ENCODE measurements around the gene PSTPIP2.

DNA sequence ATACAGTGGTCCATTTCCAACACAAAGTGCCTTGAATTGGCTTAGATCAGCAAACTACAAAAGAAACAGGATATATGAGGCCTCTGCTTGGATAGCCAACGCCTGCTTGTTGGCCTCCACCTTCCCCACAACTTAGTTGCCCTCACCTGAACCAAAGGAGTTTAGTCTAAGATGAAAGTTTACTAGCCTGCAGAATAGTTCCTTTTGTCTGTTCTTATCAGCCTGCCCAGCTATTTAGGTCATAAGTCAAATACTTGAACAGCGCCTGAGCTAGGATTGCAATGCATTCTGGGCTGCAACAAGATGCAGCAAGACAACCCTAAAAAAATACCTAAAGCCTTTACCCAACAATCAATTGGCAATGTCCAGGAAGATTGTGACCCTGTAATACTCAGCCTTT, 91.8 kb downstream of the PSTPIP2 start:
- TF ChIP-seq, protein P1, sequence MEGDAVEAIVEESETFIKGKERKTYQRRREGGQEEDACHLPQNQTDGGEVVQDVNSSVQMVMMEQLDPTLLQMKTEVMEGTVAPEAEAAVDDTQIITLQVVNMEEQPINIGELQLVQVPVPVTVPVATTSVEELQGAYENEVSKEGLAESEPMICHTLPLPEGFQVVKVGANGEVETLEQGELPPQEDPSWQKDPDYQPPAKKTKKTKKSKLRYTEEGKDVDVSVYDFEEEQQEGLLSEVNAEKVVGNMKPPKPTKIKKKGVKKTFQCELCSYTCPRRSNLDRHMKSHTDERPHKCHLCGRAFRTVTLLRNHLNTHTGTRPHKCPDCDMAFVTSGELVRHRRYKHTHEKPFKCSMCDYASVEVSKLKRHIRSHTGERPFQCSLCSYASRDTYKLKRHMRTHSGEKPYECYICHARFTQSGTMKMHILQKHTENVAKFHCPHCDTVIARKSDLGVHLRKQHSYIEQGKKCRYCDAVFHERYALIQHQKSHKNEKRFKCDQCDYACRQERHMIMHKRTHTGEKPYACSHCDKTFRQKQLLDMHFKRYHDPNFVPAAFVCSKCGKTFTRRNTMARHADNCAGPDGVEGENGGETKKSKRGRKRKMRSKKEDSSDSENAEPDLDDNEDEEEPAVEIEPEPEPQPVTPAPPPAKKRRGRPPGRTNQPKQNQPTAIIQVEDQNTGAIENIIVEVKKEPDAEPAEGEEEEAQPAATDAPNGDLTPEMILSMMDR (IDR thresholded peaks at IDR 0.05), result no peak
- TF ChIP-seq POLR2A (IDR thresholded peaks at IDR 0.05), result no peak
